ENCODE data around the gene KBTBD6. TPM values are rescaled to one million over a fixed set of nuclear protein-coding genes. Genes with fewer than 3 reads are reported as not detected.

The KBTBD6 gene
- total RNA-seq, 1 donor = 9.0 TPM

- Histone ChIP-seq H3K9me3 (ENCODE audit: low read depth, low read length) (peaks cover 2% of the 10 kb centered on the region), H3K4me1 (ENCODE audit: insufficient read depth, low read length) (no peaks in the 10 kb centered on the region), H3K27ac (ENCODE audit: low read depth, low read length) (no peak overlapping the region), H4K20me1 (ENCODE audit: insufficient read depth, low read length) (no peaks in the 10 kb centered on the region), H3K4me2 (ENCODE audit: insufficient read depth, low read length) (no peak overlapping the region), H3K79me2 (ENCODE audit: insufficient read depth, low read length) (no peaks in the 10 kb centered on the region), H3K27me3 (ENCODE audit: insufficient read depth, low read length) (no peaks in the 10 kb centered on the region), H3K36me3 (ENCODE audit: insufficient read depth, low read length) (no peaks in the 10 kb centered on the region), H3K4me3 (ENCODE audit: insufficient read depth, low read length) (no peak overlapping the region), H2AFZ (ENCODE audit: low read length) (no peak overlapping the region)
- no peak for DNase-seq (ENCODE audit: insufficient read length, low spot score, missing footprints)
- TF ChIP-seq, protein P1, sequence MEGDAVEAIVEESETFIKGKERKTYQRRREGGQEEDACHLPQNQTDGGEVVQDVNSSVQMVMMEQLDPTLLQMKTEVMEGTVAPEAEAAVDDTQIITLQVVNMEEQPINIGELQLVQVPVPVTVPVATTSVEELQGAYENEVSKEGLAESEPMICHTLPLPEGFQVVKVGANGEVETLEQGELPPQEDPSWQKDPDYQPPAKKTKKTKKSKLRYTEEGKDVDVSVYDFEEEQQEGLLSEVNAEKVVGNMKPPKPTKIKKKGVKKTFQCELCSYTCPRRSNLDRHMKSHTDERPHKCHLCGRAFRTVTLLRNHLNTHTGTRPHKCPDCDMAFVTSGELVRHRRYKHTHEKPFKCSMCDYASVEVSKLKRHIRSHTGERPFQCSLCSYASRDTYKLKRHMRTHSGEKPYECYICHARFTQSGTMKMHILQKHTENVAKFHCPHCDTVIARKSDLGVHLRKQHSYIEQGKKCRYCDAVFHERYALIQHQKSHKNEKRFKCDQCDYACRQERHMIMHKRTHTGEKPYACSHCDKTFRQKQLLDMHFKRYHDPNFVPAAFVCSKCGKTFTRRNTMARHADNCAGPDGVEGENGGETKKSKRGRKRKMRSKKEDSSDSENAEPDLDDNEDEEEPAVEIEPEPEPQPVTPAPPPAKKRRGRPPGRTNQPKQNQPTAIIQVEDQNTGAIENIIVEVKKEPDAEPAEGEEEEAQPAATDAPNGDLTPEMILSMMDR (IDR thresholded peaks at IDR 0.05; ENCODE audit: extremely low read depth, low read depth, low read length) = no peak
Measured at GRCh38 chr13:41157048-41157717, 24.6 kb upstream of the KBTBD6 start.

GRCh38 chr13:41156620-41157019, 24.0 kb upstream of the KBTBD6 start:
- no peaks in the 10 kb centered on the region for H3K4me1 ChIP-seq (ENCODE audit: insufficient read depth, low read length)
- no peaks in the 10 kb centered on the region for H4K20me1 ChIP-seq (ENCODE audit: insufficient read depth, low read length)
- H2AFZ ChIP-seq (ENCODE audit: low read length) = no peak overlapping the region
- no peaks in the 10 kb centered on the region for H3K79me2 ChIP-seq (ENCODE audit: insufficient read depth, low read length)
- H3K4me3 ChIP-seq (ENCODE audit: insufficient read depth, low read length) = no peak overlapping the region
- no peaks in the 10 kb centered on the region for H3K36me3 ChIP-seq (ENCODE audit: insufficient read depth, low read length)
- H3K4me2 ChIP-seq (ENCODE audit: insufficient read depth, low read length) = no peak overlapping the region
- no peaks in the 10 kb centered on the region for H3K27me3 ChIP-seq (ENCODE audit: insufficient read depth, low read length)
- H3K27ac ChIP-seq (ENCODE audit: low read depth, low read length) = no peak overlapping the region
- no peak for DNase-seq (ENCODE audit: insufficient read length, low spot score, missing footprints)
- TF ChIP-seq, protein P1 (IDR thresholded peaks at IDR 0.05; ENCODE audit: extremely low read depth, low read depth, low read length) = no peak
- H3K9me3 ChIP-seq (ENCODE audit: low read depth, low read length) = peaks cover 2% of the 10 kb centered on the region

DNA sequence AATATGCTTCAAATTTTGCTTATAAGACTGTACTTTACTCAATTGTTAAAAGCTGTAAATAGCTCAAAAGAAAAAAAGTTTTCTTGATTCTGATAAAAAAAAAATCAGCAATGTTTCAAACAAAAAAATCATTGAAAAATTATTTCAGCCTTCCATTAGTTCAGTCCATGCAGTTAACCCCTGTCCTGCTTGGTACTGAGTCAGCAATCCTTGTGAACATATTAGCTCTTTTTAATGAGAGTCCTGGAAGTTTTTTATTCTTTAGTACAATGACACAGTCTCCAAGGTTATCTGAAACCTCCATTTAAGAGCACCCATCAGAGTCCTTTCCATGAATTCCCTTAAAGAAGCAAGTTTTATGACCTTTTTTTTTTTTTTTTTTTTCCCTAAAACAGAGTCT, 21.4 kb upstream of the KBTBD6 start:
- H3K27me3 ChIP-seq (ENCODE audit: insufficient read depth, low read length) = no peaks in the 10 kb centered on the region
- no peak overlapping the region for H3K27ac ChIP-seq (ENCODE audit: low read depth, low read length)
- TF ChIP-seq, protein P1 (IDR thresholded peaks at IDR 0.05; ENCODE audit: extremely low read depth, low read depth, low read length) = no peak
- no peaks in the 10 kb centered on the region for H3K4me1 ChIP-seq (ENCODE audit: insufficient read depth, low read length)
- no peaks in the 10 kb centered on the region for H4K20me1 ChIP-seq (ENCODE audit: insufficient read depth, low read length)
- H3K4me3 ChIP-seq (ENCODE audit: insufficient read depth, low read length) = no peak overlapping the region
- no peak overlapping the region for H3K4me2 ChIP-seq (ENCODE audit: insufficient read depth, low read length)
- peaks cover 2% of the 10 kb centered on the region for H3K9me3 ChIP-seq (ENCODE audit: low read depth, low read length)
- H3K36me3 ChIP-seq (ENCODE audit: insufficient read depth, low read length) = no peaks in the 10 kb centered on the region
- no peaks in the 10 kb centered on the region for H3K79me2 ChIP-seq (ENCODE audit: insufficient read depth, low read length)
- no peak overlapping the region for H2AFZ ChIP-seq (ENCODE audit: low read length)
- DNase-seq (ENCODE audit: insufficient read length, low spot score, missing footprints) = no peak

DNA sequence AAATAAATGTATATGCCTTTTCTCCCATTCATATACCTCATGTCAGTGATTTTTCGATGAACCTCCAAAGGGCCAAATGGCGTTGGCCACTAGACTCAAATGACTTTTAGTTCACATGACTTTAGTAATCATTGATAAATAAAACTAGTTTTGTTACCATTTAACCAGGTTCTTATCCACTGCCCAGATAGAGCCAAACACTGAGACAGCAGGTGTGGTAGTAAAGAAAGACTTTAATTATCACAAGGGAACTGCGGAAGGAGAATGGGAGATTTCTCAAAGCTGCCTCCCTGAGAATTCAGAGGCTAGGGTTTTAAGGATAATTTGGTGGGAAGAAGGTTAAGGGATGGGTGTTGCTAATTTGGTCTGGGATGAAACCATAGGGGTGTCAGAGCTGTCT, 19.4 kb upstream of the KBTBD6 start:
- Histone ChIP-seq H3K36me3 (ENCODE audit: insufficient read depth, low read length) (no peaks in the 10 kb centered on the region), H3K9me3 (ENCODE audit: low read depth, low read length) (peaks cover 9% of the 10 kb centered on the region), H3K79me2 (ENCODE audit: insufficient read depth, low read length) (no peaks in the 10 kb centered on the region), H2AFZ (ENCODE audit: low read length) (no peak overlapping the region), H3K4me1 (ENCODE audit: insufficient read depth, low read length) (no peaks in the 10 kb centered on the region), H4K20me1 (ENCODE audit: insufficient read depth, low read length) (no peaks in the 10 kb centered on the region), H3K27me3 (ENCODE audit: insufficient read depth, low read length) (no peaks in the 10 kb centered on the region), H3K27ac (ENCODE audit: low read depth, low read length) (no peak overlapping the region), H3K4me3 (ENCODE audit: insufficient read depth, low read length) (no peak overlapping the region), H3K4me2 (ENCODE audit: insufficient read depth, low read length) (no peak overlapping the region)
- no peak for DNase-seq (ENCODE audit: insufficient read length, low spot score, missing footprints)
- TF ChIP-seq, protein P1 (IDR thresholded peaks at IDR 0.05; ENCODE audit: extremely low read depth, low read depth, low read length) = no peak

Measured in osteoblast (primary cell).